DOHH2 (cell line): ENCODE measurements around the gene MEGF11.

Source experiments
- H3F3A ChIP-seq: fragments of 200-600 bp; sonication (generic), shearing (Covaris generic); 2 replicates; pipeline ENCODE4 v1.6.0; 2016; ENCODE audit warnings: antibody characterized with exemption, mild to moderate bottlenecking; ENCODE audit not compliant: control insufficient read depth, insufficient read depth
- H3K27ac ChIP-seq: fragments of 200-600 bp; sonication (generic); 2 replicates; pipeline ENCODE4 v1.5.1; 2014; ENCODE audit warnings: low read depth, mild to moderate bottlenecking, low read length, moderate library complexity
- H3K27me3 ChIP-seq: fragments of 200-600 bp; sonication (generic); 2 replicates; pipeline ENCODE4 v1.6.1; 2014; ENCODE audit warnings: mild to moderate bottlenecking, low read length, mixed read lengths; ENCODE audit not compliant: control insufficient read depth
- H3K36me3 ChIP-seq: fragments of 200-600 bp; sonication (generic); 2 replicates; pipeline ENCODE4 v1.6.1; 2014; ENCODE audit warnings: mild to moderate bottlenecking, low read length, moderate library complexity, mixed read lengths; ENCODE audit not compliant: control insufficient read depth
- H3K4me1 ChIP-seq: fragments of 200-600 bp; sonication (generic); 2 replicates; pipeline ENCODE4 v1.6.1; 2014; ENCODE audit warnings: mild to moderate bottlenecking, low read length, mixed read lengths; ENCODE audit not compliant: control insufficient read depth
- H3K4me2 ChIP-seq: fragments of 200-600 bp; sonication (generic); 2 replicates; pipeline ENCODE4 v1.6.0; 2014; ENCODE audit warnings: mild to moderate bottlenecking, low read length, moderate library complexity
- H3K4me3 ChIP-seq: fragments of 200-600 bp; sonication (generic); 2 replicates; pipeline ENCODE4 v1.5.1; 2014; ENCODE audit warnings: mild to moderate bottlenecking, low read length, mixed read lengths
- H3K79me2 ChIP-seq: fragments of 200-600 bp; sonication (generic); 2 replicates; pipeline ENCODE4 v1.6.1; 2014; ENCODE audit warnings: mild to moderate bottlenecking, low read length, mixed read lengths; ENCODE audit not compliant: control insufficient read depth
- H3K9me2 ChIP-seq: fragments of 200-600 bp; sonication (generic); replicated peaks from 2 replicates; pipeline ENCODE4 v1.6.1; 2014; ENCODE audit warnings: mild to moderate bottlenecking, low read length, mixed read lengths; ENCODE audit not compliant: control insufficient read depth
- H3K9me3 ChIP-seq: fragments of 200-600 bp; sonication (generic); 2 replicates; pipeline ENCODE4 v1.6.1; 2014; ENCODE audit warnings: antibody characterized with exemption, low read length, mixed read lengths; ENCODE audit not compliant: control insufficient read depth, insufficient read depth
- H4K20me1 ChIP-seq: fragments of 200-600 bp; sonication (generic); 2 replicates; pipeline ENCODE4 v1.6.0; 2014; ENCODE audit warnings: low read depth, mild to moderate bottlenecking, antibody characterized with exemption, low read length, moderate library complexity; ENCODE audit not compliant: control insufficient read depth, insufficient read depth
- CTCF ChIP-seq: fragments of 200-600 bp; sonication (generic); IDR thresholded peaks from one replicate; pipeline ENCODE4 v1.5.1; 2014; ENCODE audit warnings: antibody characterized with exemption, mild to moderate bottlenecking, low read depth, low read length; ENCODE audit not compliant: poor library complexity, severe bottlenecking
- EZH2phosphoT487 ChIP-seq: fragments of 200-600 bp; sonication (generic); IDR thresholded peaks from 2 replicates; pipeline ENCODE4 v1.6.1; 2017; ENCODE audit warnings: borderline replicate concordance, mild to moderate bottlenecking, antibody characterized with exemption, low read length, moderate library complexity, mixed read lengths

MEGF11 gene

DNA sequence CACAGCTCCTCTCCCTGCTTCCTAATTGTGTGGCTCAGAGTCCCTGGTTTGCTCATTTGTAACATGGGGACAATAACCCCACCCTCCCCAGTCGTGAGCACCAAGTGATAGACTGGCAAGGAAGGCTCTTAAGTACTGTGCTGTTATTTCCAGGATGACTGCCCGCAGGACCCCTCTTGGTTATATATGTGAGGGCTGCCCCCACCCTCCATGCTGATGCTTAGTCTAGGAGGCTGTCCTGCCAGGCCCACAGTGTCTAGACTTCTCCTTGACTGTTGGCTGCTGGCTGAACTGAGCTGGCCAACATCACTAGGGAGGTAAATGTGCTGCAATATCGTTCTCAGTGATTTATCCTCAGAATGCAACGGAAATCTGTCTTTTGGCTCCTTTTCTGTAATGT, 339.2 kb downstream of the MEGF11 start:
- peaks cover 58% of the 10 kb centered on the region for H3K36me3 ChIP-seq
- H3K79me2 ChIP-seq: no peaks in the 10 kb centered on the region
- H3K9me3 ChIP-seq: no peaks in the 10 kb centered on the region
- no peaks in the 10 kb centered on the region for H3K27me3 ChIP-seq
- H3K4me1 ChIP-seq: peaks cover 12% of the 10 kb centered on the region
- no peaks in the 10 kb centered on the region for H3K9me2 ChIP-seq
- no peak overlapping the region for H3K4me2 ChIP-seq
- H3K27ac ChIP-seq: no peak overlapping the region
- no peaks in the 10 kb centered on the region for H3F3A ChIP-seq
- H4K20me1 ChIP-seq: no peaks in the 10 kb centered on the region
- TF ChIP-seq CTCF: no peak
- no peak for TF ChIP-seq EZH2phosphoT487
- no peak overlapping the region for H3K4me3 ChIP-seq

- Histone ChIP-seq H3K9me2 (no peaks in the 10 kb centered on the region), H3K4me1 (peaks cover 12% of the 10 kb centered on the region), H3K36me3 (peaks cover 55% of the 10 kb centered on the region), H3K9me3 (no peaks in the 10 kb centered on the region), H3K79me2 (no peaks in the 10 kb centered on the region), H3K27me3 (no peaks in the 10 kb centered on the region), H4K20me1 (no peaks in the 10 kb centered on the region), H3K4me3 (no peak overlapping the region), H3F3A (no peaks in the 10 kb centered on the region), H3K4me2 (no peak overlapping the region), H3K27ac (no peak overlapping the region)
- no peak for TF ChIP-seq CTCF
- no peak for TF ChIP-seq EZH2phosphoT487
Measured at GRCh38 chr15:65913631-65914199, 339.8 kb downstream of the MEGF11 start.

GRCh38 chr15:65912235-65912634, 341.3 kb downstream of the MEGF11 start:
- Histone ChIP-seq H3F3A (no peaks in the 10 kb centered on the region), H3K9me3 (no peaks in the 10 kb centered on the region), H3K27me3 (no peaks in the 10 kb centered on the region), H3K4me3 (no peak overlapping the region), H4K20me1 (no peaks in the 10 kb centered on the region), H3K9me2 (no peaks in the 10 kb centered on the region), H3K36me3 (peaks cover 59% of the 10 kb centered on the region), H3K4me1 (peaks cover 8% of the 10 kb centered on the region), H3K4me2 (no peak overlapping the region), H3K27ac (no peak overlapping the region), H3K79me2 (no peaks in the 10 kb centered on the region)
- TF ChIP-seq CTCF (no peak), EZH2phosphoT487 (no peak)
